Neural cell (in vitro differentiated cells): ENCODE measurements around the gene EIF4B. TPM values are rescaled to one million over a fixed set of nuclear protein-coding genes. Genes with fewer than 3 reads are reported as not detected.

Source experiments
- H2AFZ ChIP-seq: fragments of 200-600, 300-800 bp; sonication (generic), shearing (Covaris generic); 2 replicates; pipeline ENCODE4 v1.6.0; 2014; ENCODE audit warnings: low read depth, mild to moderate bottlenecking, antibody characterized with exemption, low read length, moderate library complexity
- H3F3A ChIP-seq: fragments of 200-600 bp; shearing (Covaris generic); 2 replicates; pipeline ENCODE4 v1.6.1; 2016; ENCODE audit warnings: mild to moderate bottlenecking, moderate library complexity, mixed read lengths, antibody characterized with exemption, low read length; ENCODE audit not compliant: insufficient read depth, poor library complexity, severe bottlenecking
- H3K27ac ChIP-seq: fragments of 200-600, 300-800 bp; sonication (generic), shearing (Covaris generic); 2 replicates; pipeline ENCODE4 v1.5.1; 2014; ENCODE audit warnings: mild to moderate bottlenecking, low read length, moderate library complexity
- H3K27me3 ChIP-seq: fragments of 300-800, 200-600 bp; sonication (generic), shearing (Covaris generic); 2 replicates; pipeline ENCODE4 v1.6.0; 2014; ENCODE audit warnings: mild to moderate bottlenecking, low read depth, low read length, moderate library complexity; ENCODE audit not compliant: insufficient read depth
- H3K36me3 ChIP-seq: fragments of 300-800, 200-600 bp; sonication (generic), shearing (Covaris generic); 2 replicates; pipeline ENCODE4 v1.5.1; 2014; ENCODE audit warnings: mild to moderate bottlenecking, antibody characterized with exemption, low read length, moderate library complexity; ENCODE audit not compliant: insufficient read depth
- H3K4me2 ChIP-seq: fragments of 300-800, 200-600 bp; sonication (generic), shearing (Covaris generic); 2 replicates; pipeline ENCODE4 v1.6.0; 2014; ENCODE audit warnings: mild to moderate bottlenecking, low read length
- H3K4me3 ChIP-seq: fragments of 300-800, 200-600 bp; sonication (generic), shearing (Covaris generic); 2 replicates; pipeline ENCODE4 v1.5.1; 2014; ENCODE audit warnings: mild to moderate bottlenecking, low read length, moderate library complexity
- H3K79me2 ChIP-seq: fragments of 200-600 bp; shearing (Covaris generic); replicated peaks from 2 replicates; pipeline ENCODE4 v1.6.0; 2014; ENCODE audit warnings: mild to moderate bottlenecking, low read length, moderate library complexity; ENCODE audit not compliant: insufficient read depth
- H3K9ac ChIP-seq: fragments of 300-800, 200-600 bp; sonication (generic), shearing (Covaris generic); 2 replicates; pipeline ENCODE4 v1.6.1; 2016; ENCODE audit warnings: mild to moderate bottlenecking, low read length, mixed read lengths
- H3K9me2 ChIP-seq: fragments of 200-600 bp; shearing (Covaris generic); 2 replicates; pipeline ENCODE4 v1.6.1; 2016; ENCODE audit warnings: mild to moderate bottlenecking, low read length, mixed read lengths; ENCODE audit not compliant: insufficient read depth
- H3K9me3 ChIP-seq: fragments of 200-600, 300-800 bp; sonication (generic), shearing (Covaris generic); 2 replicates; pipeline ENCODE4 v1.6.1; 2016; ENCODE audit warnings: mild to moderate bottlenecking, mixed run types, low read length, moderate library complexity, mixed read lengths
- H4K20me1 ChIP-seq: fragments of 200-600 bp; shearing (Covaris generic); 2 replicates; pipeline ENCODE4 v1.6.1; 2016; ENCODE audit warnings: mild to moderate bottlenecking, mixed run types; ENCODE audit not compliant: insufficient read depth
- EP300 ChIP-seq: fragments of 450-650 bp; conservative IDR thresholded peaks from 2 replicates; pipeline ENCODE4 v1.6.1; 2014; ENCODE audit warnings: antibody characterized with exemption, mild to moderate bottlenecking, moderate library complexity; ENCODE audit not compliant: poor library complexity, severe bottlenecking
- EZH2 ChIP-seq: fragments of 200-600, 300-800 bp; shearing (Covaris generic), sonication (generic); IDR thresholded peaks from 2 replicates; pipeline ENCODE4 v1.6.1; 2014; ENCODE audit warnings: antibody characterized with exemption, low read length, borderline replicate concordance, mild to moderate bottlenecking; ENCODE audit not compliant: insufficient read depth, poor library complexity, severe bottlenecking
- MXI1 ChIP-seq: fragments of 450-650 bp; conservative IDR thresholded peaks from 2 replicates; pipeline ENCODE4 v1.6.1; 2014; ENCODE audit warnings: antibody characterized with exemption, mild to moderate bottlenecking; ENCODE audit not compliant: poor library complexity, severe bottlenecking
- POLR2AphosphoS5 ChIP-seq: IDR thresholded peaks from 2 replicates; pipeline ENCODE4 v1.6.1; 2012
- RAD21 ChIP-seq: fragments of 450-650 bp; conservative IDR thresholded peaks from 2 replicates; pipeline ENCODE4 v1.6.1; 2014; ENCODE audit warnings: antibody characterized with exemption, mild to moderate bottlenecking, moderate library complexity
- SMC3 ChIP-seq: fragments of 450-650 bp; conservative IDR thresholded peaks from 2 replicates; pipeline ENCODE4 v1.6.1; 2014; ENCODE audit warnings: antibody characterized with exemption, mild to moderate bottlenecking, moderate library complexity; ENCODE audit not compliant: poor library complexity
- TAF1 ChIP-seq: IDR thresholded peaks from 2 replicates; pipeline ENCODE4 v1.6.1; 2012; ENCODE audit warnings: low read depth
- polyA plus RNA-seq: library from polyadenylated mRNA; depleted of rRNA; stranded (reverse); fragments of >200 nt; gene quantifications from 2 replicates; pipeline ENCODE4 v1.2.3, GENCODE V29; 2014
- TF ChIP-seq, protein P1 (sequence below): fragments of 450-650 bp; IDR thresholded peaks from 2 replicates; pipeline ENCODE4 v1.5.1; 2014; ENCODE audit warnings: antibody characterized with exemption, mild to moderate bottlenecking, moderate library complexity; ENCODE audit not compliant: poor library complexity, severe bottlenecking
- TF ChIP-seq, protein P2 (sequence below): IDR thresholded peaks from 2 replicates; pipeline ENCODE4 v1.6.1; 2012; ENCODE audit warnings: borderline replicate concordance

The EIF4B gene
- polyA plus RNA-seq, 1 donor from 2014 or later = 333 TPM

DNA sequence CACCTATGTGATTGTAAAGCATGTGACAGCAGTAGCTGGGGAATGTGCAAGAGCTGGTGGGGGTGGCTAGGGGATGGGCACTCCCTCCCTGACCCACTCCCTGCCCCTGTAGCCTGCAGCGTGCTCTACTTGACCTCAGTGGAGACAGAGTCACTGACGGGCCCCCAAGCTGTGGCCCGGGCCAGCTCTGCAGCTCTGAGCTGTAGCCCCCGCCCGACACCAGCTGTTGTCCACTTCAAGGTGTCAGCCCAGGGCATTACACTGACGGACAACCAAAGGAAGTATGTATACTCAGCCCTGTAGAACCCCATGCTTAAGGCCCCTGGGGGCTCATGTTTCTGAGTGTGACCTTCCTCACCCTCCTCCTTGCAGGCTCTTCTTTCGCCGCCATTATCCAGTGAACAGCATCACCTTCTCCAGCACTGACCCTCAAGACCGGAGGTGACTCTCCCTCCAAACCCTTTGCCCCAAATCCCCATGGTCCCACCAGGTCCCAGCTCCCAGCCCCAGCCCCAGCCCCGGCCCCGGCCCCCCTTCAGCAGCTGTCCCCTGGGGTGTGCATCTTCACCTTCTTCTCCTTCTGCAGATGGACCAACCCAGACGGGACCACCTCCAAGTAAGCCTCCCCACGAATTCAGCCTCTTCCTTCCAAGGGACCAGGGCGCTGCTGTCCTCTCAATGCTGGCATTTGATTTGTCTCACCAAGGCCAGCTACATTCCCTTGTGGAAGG lies 56.9 kb downstream of the EIF4B start:
- Histone ChIP-seq H3K79me2 (no peaks in the 10 kb centered on the region), H3K27me3 (no peaks in the 10 kb centered on the region), H3K9me2 (no peaks in the 10 kb centered on the region), H3K4me3 (no peak overlapping the region), H2AFZ (no peak overlapping the region), H4K20me1 (no peaks in the 10 kb centered on the region), H3K9me3 (no peaks in the 10 kb centered on the region), H3K27ac (no peak overlapping the region), H3F3A (no peaks in the 10 kb centered on the region), H3K36me3 (peaks cover 4% of the 10 kb centered on the region), H3K9ac (no peak overlapping the region), H3K4me2 (no peak overlapping the region)
- TF ChIP-seq EZH2 (no peak), POLR2AphosphoS5 (no peak)
- TF ChIP-seq, protein P1, sequence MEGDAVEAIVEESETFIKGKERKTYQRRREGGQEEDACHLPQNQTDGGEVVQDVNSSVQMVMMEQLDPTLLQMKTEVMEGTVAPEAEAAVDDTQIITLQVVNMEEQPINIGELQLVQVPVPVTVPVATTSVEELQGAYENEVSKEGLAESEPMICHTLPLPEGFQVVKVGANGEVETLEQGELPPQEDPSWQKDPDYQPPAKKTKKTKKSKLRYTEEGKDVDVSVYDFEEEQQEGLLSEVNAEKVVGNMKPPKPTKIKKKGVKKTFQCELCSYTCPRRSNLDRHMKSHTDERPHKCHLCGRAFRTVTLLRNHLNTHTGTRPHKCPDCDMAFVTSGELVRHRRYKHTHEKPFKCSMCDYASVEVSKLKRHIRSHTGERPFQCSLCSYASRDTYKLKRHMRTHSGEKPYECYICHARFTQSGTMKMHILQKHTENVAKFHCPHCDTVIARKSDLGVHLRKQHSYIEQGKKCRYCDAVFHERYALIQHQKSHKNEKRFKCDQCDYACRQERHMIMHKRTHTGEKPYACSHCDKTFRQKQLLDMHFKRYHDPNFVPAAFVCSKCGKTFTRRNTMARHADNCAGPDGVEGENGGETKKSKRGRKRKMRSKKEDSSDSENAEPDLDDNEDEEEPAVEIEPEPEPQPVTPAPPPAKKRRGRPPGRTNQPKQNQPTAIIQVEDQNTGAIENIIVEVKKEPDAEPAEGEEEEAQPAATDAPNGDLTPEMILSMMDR = no peak

DNA sequence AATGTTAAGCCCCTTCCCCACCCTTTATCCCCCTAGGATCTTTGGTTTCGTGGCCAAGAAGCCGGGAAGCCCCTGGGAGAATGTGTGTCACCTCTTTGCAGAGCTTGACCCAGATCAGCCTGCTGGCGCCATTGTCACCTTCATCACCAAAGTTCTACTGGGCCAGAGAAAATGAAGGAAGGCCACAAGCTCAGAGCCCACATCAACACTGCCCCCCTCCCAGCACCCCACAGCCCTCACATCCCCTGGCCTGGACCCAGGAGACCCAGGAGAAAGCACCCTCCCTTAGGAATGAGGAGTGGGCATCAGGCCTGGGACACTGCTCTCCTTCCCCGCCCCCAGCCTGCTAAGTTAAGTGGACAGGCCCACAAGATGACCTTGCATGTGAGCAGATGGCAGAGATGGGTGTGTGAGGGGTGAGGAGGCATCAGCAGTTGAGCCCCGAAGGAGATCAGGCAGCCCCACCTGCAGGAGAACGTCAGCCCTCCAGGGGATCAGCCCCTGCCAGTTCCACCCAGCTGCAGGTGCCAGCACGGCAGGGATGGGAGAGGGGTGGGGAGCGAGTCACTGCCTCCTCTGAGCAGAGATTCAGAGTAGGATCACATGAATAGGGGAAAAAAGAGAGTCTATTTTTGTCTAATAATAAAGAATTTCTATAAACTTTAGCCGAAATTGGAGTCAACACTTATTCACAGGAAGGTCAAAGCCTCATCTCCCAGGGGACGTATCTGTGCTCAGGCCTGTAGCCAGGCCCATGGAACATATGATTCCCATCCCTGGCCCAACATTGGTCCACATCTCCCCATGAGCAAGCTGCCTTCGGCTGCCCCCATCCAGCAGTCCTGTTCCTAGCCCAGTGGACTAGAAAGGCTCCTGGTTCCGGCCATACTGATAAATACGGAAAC lies 57.7 kb downstream of the EIF4B start:
- H3K4me3 ChIP-seq = no peak overlapping the region
- no peaks in the 10 kb centered on the region for H3K9me2 ChIP-seq
- no peaks in the 10 kb centered on the region for H4K20me1 ChIP-seq
- no peak overlapping the region for H3K4me2 ChIP-seq
- peaks cover 4% of the 10 kb centered on the region for H3K36me3 ChIP-seq
- H3F3A ChIP-seq = no peaks in the 10 kb centered on the region
- no peak overlapping the region for H2AFZ ChIP-seq
- H3K9ac ChIP-seq = no peak overlapping the region
- no peaks in the 10 kb centered on the region for H3K79me2 ChIP-seq
- no peaks in the 10 kb centered on the region for H3K9me3 ChIP-seq
- no peaks in the 10 kb centered on the region for H3K27me3 ChIP-seq
- no peak overlapping the region for H3K27ac ChIP-seq
- TF ChIP-seq, protein P2, sequence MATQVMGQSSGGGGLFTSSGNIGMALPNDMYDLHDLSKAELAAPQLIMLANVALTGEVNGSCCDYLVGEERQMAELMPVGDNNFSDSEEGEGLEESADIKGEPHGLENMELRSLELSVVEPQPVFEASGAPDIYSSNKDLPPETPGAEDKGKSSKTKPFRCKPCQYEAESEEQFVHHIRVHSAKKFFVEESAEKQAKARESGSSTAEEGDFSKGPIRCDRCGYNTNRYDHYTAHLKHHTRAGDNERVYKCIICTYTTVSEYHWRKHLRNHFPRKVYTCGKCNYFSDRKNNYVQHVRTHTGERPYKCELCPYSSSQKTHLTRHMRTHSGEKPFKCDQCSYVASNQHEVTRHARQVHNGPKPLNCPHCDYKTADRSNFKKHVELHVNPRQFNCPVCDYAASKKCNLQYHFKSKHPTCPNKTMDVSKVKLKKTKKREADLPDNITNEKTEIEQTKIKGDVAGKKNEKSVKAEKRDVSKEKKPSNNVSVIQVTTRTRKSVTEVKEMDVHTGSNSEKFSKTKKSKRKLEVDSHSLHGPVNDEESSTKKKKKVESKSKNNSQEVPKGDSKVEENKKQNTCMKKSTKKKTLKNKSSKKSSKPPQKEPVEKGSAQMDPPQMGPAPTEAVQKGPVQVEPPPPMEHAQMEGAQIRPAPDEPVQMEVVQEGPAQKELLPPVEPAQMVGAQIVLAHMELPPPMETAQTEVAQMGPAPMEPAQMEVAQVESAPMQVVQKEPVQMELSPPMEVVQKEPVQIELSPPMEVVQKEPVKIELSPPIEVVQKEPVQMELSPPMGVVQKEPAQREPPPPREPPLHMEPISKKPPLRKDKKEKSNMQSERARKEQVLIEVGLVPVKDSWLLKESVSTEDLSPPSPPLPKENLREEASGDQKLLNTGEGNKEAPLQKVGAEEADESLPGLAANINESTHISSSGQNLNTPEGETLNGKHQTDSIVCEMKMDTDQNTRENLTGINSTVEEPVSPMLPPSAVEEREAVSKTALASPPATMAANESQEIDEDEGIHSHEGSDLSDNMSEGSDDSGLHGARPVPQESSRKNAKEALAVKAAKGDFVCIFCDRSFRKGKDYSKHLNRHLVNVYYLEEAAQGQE = no peak
- TF ChIP-seq EZH2 (no peak), MXI1 (no peak), SMC3 (no peak), EP300 (no peak), TAF1 (no peak), POLR2AphosphoS5 (no peak), RAD21 (no peak)
- TF ChIP-seq, protein P1 = no peak
